Neuronal stem cell (in vitro differentiated cells): ENCODE data around the gene FADS3.

Experiments used
- DNase-seq: peaks from one replicate; pipeline ENCODE4 v3.0.0-alpha.2; 2013; ENCODE audit warnings: low spot score
- H2AFZ ChIP-seq: one replicate; pipeline ENCODE4 v1.6.1; 2013; ENCODE audit warnings: mild to moderate bottlenecking, low read length, inconsistent platforms
- H2AK5ac ChIP-seq: 2 replicates; pipeline ENCODE4 v1.6.1; 2013; ENCODE audit warnings: low read depth, mild to moderate bottlenecking, inconsistent platforms, low read length, moderate library complexity, mixed read lengths
- H2BK120ac ChIP-seq: 2 replicates; pipeline ENCODE4 v1.6.1; 2013; ENCODE audit warnings: low read depth, mild to moderate bottlenecking, inconsistent platforms, low read length, moderate library complexity, mixed read lengths
- H2BK12ac ChIP-seq: one replicate; pipeline ENCODE4 v1.6.1; 2013; ENCODE audit warnings: low read length, inconsistent platforms
- H2BK15ac ChIP-seq: 2 replicates; pipeline ENCODE4 v1.6.1; 2013; ENCODE audit warnings: mild to moderate bottlenecking, low read length, inconsistent platforms, mixed read lengths
- H2BK5ac ChIP-seq: one replicate; pipeline ENCODE4 v1.6.1; 2013; ENCODE audit warnings: inconsistent platforms, mild to moderate bottlenecking, low read length, moderate library complexity
- H3K14ac ChIP-seq: one replicate; pipeline ENCODE4 v1.6.1; 2013; ENCODE audit warnings: low read length, inconsistent platforms
- H3K18ac ChIP-seq: 2 replicates; pipeline ENCODE4 v1.6.1; 2013; ENCODE audit warnings: low read length, inconsistent platforms
- H3K23ac ChIP-seq: 2 replicates; pipeline ENCODE4 v1.6.1; 2013; ENCODE audit warnings: low read depth, mild to moderate bottlenecking, mixed read lengths, low read length, inconsistent platforms; ENCODE audit not compliant: poor library complexity
- H3K27ac ChIP-seq: replicated peaks from 3 replicates; pipeline ENCODE4 v1.5.1; 2013; ENCODE audit warnings: low read length, inconsistent platforms
- H3K27me3 ChIP-seq, 3 experiments: 2 replicates each; pipeline ENCODE4 v1.6.1; 2013; ENCODE audit warnings: low read length in 3 of 3, mild to moderate bottlenecking in 2 of 3, inconsistent platforms in 1 of 3, low read depth in 1 of 3, mixed read lengths in 1 of 3, moderate library complexity in 1 of 3; ENCODE audit not compliant: control insufficient read depth in 3 of 3, insufficient read depth in 3 of 3
- H3K36me3 ChIP-seq, 2 donors: replicated peaks in 1 of 2; 2 replicates each; pipeline ENCODE4 v1.6.1; 2013; ENCODE audit warnings: low read length in 2 of 2; ENCODE audit not compliant: control insufficient read depth in 2 of 2, insufficient read depth in 2 of 2
- H3K4ac ChIP-seq: 2 replicates; pipeline ENCODE4 v1.6.1; 2013; ENCODE audit warnings: inconsistent platforms, mild to moderate bottlenecking, low read length, moderate library complexity
- H3K4me1 ChIP-seq, 2 donors: 1 replicate in 1 of 2; 2 replicates in 1 of 2; pipeline ENCODE4 v1.6.1; 2013; ENCODE audit warnings: low read length in 2 of 2, low read depth in 1 of 2; ENCODE audit not compliant: control insufficient read depth in 2 of 2, insufficient read depth in 1 of 2
- H3K4me2 ChIP-seq: one replicate; pipeline ENCODE4 v1.6.1; 2013; ENCODE audit warnings: mild to moderate bottlenecking, low read length, inconsistent platforms; ENCODE audit not compliant: insufficient read depth, poor library complexity, severe bottlenecking
- H3K4me3 ChIP-seq, 2 donors: 2 replicates each; pipeline ENCODE4 v1.5.1; 2013; ENCODE audit warnings: low read length in 2 of 2, mild to moderate bottlenecking in 2 of 2, inconsistent platforms in 1 of 2, moderate library complexity in 1 of 2
- H3K79me1 ChIP-seq: one replicate; pipeline ENCODE4 v1.6.1; 2013; ENCODE audit warnings: low read depth, mild to moderate bottlenecking, inconsistent platforms, low read length, moderate library complexity
- H3K9ac ChIP-seq: one replicate; pipeline ENCODE4 v1.6.1; 2013; ENCODE audit warnings: mild to moderate bottlenecking, low read depth, low read length, inconsistent platforms; ENCODE audit not compliant: poor library complexity
- H3K9me3 ChIP-seq, 2 donors: replicated peaks in 1 of 2; 2 replicates each; pipeline versions ENCODE3 to v1.6.1; 2013; ENCODE audit warnings: low read length in 2 of 2, mild to moderate bottlenecking in 2 of 2, inconsistent platforms in 1 of 2, low read depth in 1 of 2, mixed read lengths in 1 of 2, moderate library complexity in 1 of 2; ENCODE audit not compliant: control insufficient read depth in 2 of 2, insufficient read depth in 1 of 2
- H4K8ac ChIP-seq: one replicate; pipeline ENCODE4 v1.6.1; 2013; ENCODE audit warnings: low read depth, mild to moderate bottlenecking, inconsistent platforms, low read length, moderate library complexity
- H4K91ac ChIP-seq: one replicate; pipeline ENCODE4 v1.6.1; 2013; ENCODE audit warnings: low read length, low read depth, mild to moderate bottlenecking, inconsistent platforms; ENCODE audit not compliant: poor library complexity
- WGBS, 2 donors: extraction: QIAGEN DNeasy Blood & Tissue Kit; methylation state at CpG; one replicate each; pipeline ENCODE4 v1.1.7; 2013; ENCODE audit warnings: missing lambda C conversion rate in 2 of 2, mixed read lengths in 1 of 2; ENCODE audit not compliant: insufficient read length in 2 of 2, insufficient replicate concordance in 1 of 2; ENCODE audit errors: extremely low coverage in 2 of 2; 5-methylcytosine and 5-hydroxymethylcytosine counted together

The FADS3 gene

GRCh38 chr11:61880031-61880430 is 11.3 kb downstream of the FADS3 start:
- no peak overlapping the region for H2BK12ac ChIP-seq
- no peaks in the 10 kb centered on the region for H3K9me3 ChIP-seq
- H3K4ac ChIP-seq = no peak overlapping the region
- H2AK5ac ChIP-seq = no peak overlapping the region
- DNase-seq = no peak
- no CpG with 5 or more reads among the region's 11 CpGs for WGBS, 2 donors
- no peak overlapping the region for H3K9ac ChIP-seq
- no peak overlapping the region for H3K4me3 ChIP-seq
- peak overlapping the region; percentile 79 for H3K18ac ChIP-seq
- no peak overlapping the region for H2BK120ac ChIP-seq
- H3K4me2 ChIP-seq = no peak overlapping the region
- no peak overlapping the region for H4K91ac ChIP-seq
- peaks cover 6% of the 10 kb centered on the region for H3K79me1 ChIP-seq
- H2BK15ac ChIP-seq = no peak overlapping the region
- H2AFZ ChIP-seq = no peak overlapping the region
- no peak overlapping the region for H4K8ac ChIP-seq
- no peak overlapping the region for H3K23ac ChIP-seq
- H3K27me3 ChIP-seq = no peaks in the 10 kb centered on the region
- no peak overlapping the region for H3K27ac ChIP-seq
- H3K4me1 ChIP-seq = peaks cover 1 to 9% of the 10 kb centered on the region in 2 donors
- no peaks in the 10 kb centered on the region for H3K36me3 ChIP-seq
- no peak overlapping the region for H3K14ac ChIP-seq
- no peak overlapping the region for H2BK5ac ChIP-seq

- Histone ChIP-seq H3K4me2 (no peak overlapping the region), H2AFZ (no peak overlapping the region), H3K4me1 (peaks cover 1 to 9% of the 10 kb centered on the region in 2 donors), H2BK120ac (no peak overlapping the region), H3K27ac (no peak overlapping the region), H4K91ac (no peak overlapping the region), H2BK15ac (no peak overlapping the region), H2AK5ac (no peak overlapping the region), H2BK5ac (no peak overlapping the region), H3K23ac (no peak overlapping the region), H3K14ac (no peak overlapping the region), H3K27me3 (no peaks in the 10 kb centered on the region), H3K18ac (peak overlapping the region; percentile 12), H3K79me1 (peaks cover 6% of the 10 kb centered on the region), H3K9me3 (no peaks in the 10 kb centered on the region), H3K4ac (no peak overlapping the region), H4K8ac (peak overlapping the region; percentile 17), H3K9ac (no peak overlapping the region), H2BK12ac (no peak overlapping the region), H3K36me3 (no peaks in the 10 kb centered on the region), H3K4me3 (no peak overlapping the region)
- DNase-seq = no peak
- no CpG with 5 or more reads among the region's 7 CpGs for WGBS, 2 donors
These were observed 12.2 kb downstream of the FADS3 start for GRCh38 chr11:61879152-61879551.

GRCh38 chr11:61875698-61876097 is 15.6 kb downstream of the FADS3 start:
- H2BK120ac ChIP-seq = no peak overlapping the region

GRCh38 chr11:61874853-61875252 is 16.5 kb downstream of the FADS3 start:
- DNase-seq = no peak
- Histone ChIP-seq H3K18ac (no peak overlapping the region), H3K9me3 (no peaks in the 10 kb centered on the region), H3K27ac (no peak overlapping the region), H4K91ac (no peak overlapping the region), H4K8ac (no peak overlapping the region), H3K14ac (no peak overlapping the region), H3K27me3 (peaks cover 0 to 3% (median 0%) of the 10 kb centered on the region in 3 experiments), H3K9ac (no peak overlapping the region), H3K4me2 (no peak overlapping the region), H2BK5ac (no peak overlapping the region), H3K23ac (no peak overlapping the region), H3K4me3 (no peak overlapping the region), H2BK12ac (no peak overlapping the region), H2BK120ac (no peak overlapping the region), H3K4me1 (peaks cover 7 to 12% of the 10 kb centered on the region in 2 donors), H3K4ac (no peak overlapping the region), H2AFZ (no peak overlapping the region), H2AK5ac (no peak overlapping the region), H2BK15ac (no peak overlapping the region), H3K36me3 (no peaks in the 10 kb centered on the region), H3K79me1 (peaks cover 6% of the 10 kb centered on the region)
- no CpG with 5 or more reads among the region's 3 CpGs for WGBS, 2 donors

More at GRCh38 chr11:61875698-61876097, 15.6 kb downstream of the FADS3 start:
- Histone ChIP-seq H3K9me3 (no peaks in the 10 kb centered on the region), H3K27me3 (peaks cover 0 to 3% (median 0%) of the 10 kb centered on the region in 3 experiments), H2AFZ (no peak overlapping the region), H2BK12ac (no peak overlapping the region), H3K36me3 (no peaks in the 10 kb centered on the region), H4K8ac (no peak overlapping the region), H3K14ac (no peak overlapping the region), H3K27ac (no peak overlapping the region), H3K79me1 (peaks cover 6% of the 10 kb centered on the region), H3K18ac (peak overlapping the region; percentile 27), H3K4me3 (no peak overlapping the region), H2AK5ac (peak overlapping the region; percentile 68), H2BK15ac (no peak overlapping the region), H3K23ac (no peak overlapping the region), H4K91ac (no peak overlapping the region), H3K4me2 (no peak overlapping the region), H3K4ac (no peak overlapping the region), H3K4me1 (peaks cover 6 to 7% of the 10 kb centered on the region in 2 donors), H2BK5ac (no peak overlapping the region), H3K9ac (no peak overlapping the region)
- WGBS, 2 donors = no CpG with 5 or more reads among the region's 14 CpGs
- DNase-seq = no peak
